ENCODE results near the gene DTYMK.
"Not testable (repeated sequence)": the region's sequence is repeated elsewhere in the genome, so short reads cannot be mapped to it uniquely, and the experiment has no call there.

The DTYMK gene

DNA sequence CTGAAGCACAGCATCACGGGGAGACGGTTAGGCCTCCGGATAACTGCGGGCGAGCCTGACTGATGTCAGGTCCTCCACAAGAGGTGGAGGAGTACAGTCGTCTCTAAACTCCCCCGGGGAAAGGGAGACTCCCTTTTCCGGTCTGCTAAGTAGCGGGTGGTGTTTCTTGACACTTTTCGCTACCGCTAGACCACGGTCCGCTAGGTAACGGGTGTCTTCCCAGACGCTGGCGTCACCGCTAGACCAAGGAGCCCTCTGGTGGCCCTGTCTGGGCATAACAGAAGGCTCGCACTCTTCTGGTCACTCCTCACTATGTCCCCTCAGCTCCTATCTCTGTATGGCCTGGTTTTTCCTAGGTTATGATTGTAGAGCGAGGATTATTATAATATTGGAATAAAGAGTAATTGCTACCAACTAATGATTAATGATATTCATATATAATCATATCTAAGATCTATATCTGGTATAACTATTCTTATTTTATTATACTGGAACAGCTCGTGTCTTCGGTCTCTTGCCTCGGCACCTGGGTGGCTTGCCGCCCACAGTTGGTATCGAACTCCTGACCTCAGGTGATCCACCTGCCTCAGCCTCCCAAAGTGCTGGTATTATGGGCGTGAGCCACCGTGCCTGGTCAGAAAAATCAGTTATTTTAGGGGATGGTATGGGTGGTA, 46.0 kb upstream of the DTYMK start:
- peak; percentile 50 for DNase-seq
- WGBS (ENCODE audit: extremely low coverage, insufficient coverage, low lambda C conversion rate), result no CpG with 5 or more reads among the region's 26 CpGs

DNA sequence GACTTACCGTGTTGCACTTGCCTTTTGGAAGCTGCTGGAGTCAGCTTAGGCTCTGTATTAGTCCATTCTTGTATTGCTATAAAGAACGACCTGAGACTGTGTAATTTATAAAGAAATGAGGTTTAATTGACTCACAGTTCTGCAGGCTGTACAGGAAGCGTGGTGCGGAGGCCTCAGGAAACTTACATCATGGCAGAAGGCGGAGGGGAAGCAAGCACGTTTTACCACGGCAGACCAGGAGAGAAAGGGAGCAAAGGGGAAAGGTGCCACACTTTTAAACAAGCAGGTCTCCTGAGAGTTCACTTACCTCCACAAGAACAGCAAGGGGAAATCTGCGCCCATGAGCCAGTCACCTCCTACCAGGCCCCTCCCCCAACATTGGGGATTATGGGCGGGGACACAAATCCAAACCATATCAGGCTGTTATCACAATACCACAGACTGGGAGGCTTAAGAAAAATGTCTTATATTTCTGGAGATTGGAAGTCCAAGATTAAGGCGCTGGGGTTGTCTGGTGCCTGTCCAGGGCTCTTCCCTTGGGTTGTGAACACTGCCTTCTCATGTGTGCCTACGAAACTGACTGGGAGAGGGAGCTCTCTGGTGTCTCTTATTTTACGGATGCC, 44.2 kb upstream of the DTYMK start:
- Histone ChIP-seq H3K18ac (ENCODE audit: low read length) (no peak overlapping the region), H3K4ac (ENCODE audit: low read depth, low read length) (no peak overlapping the region), H3K56ac (ENCODE audit: low read length) (no peak overlapping the region), H3K4me2 (ENCODE audit: low read length) (no peak overlapping the region), H4K8ac (ENCODE audit: low read depth, low read length) (no peak overlapping the region), H3K79me2 (ENCODE audit: control insufficient read depth, insufficient read depth, low read length) (no peaks in the 10 kb centered on the region), H3K79me1 (ENCODE audit: low read length) (no peaks in the 10 kb centered on the region), H3K27me3 (ENCODE audit: insufficient read depth, low read length, poor library complexity) (no peaks in the 10 kb centered on the region), H2AK5ac (ENCODE audit: low read length) (no peak overlapping the region), H3K27ac (ENCODE audit: low read depth, low read length) (no peak overlapping the region), H3K9ac (ENCODE audit: low read length) (no peak overlapping the region), H2BK5ac (ENCODE audit: low read length) (no peak overlapping the region), H2BK120ac (ENCODE audit: low read depth, low read length) (no peak overlapping the region), H3K23ac (ENCODE audit: low read length) (no peak overlapping the region), H3K4me3 (ENCODE audit: low read length) (no peak overlapping the region), H3K36me3 (ENCODE audit: control insufficient read depth, insufficient read depth, low read length) (no peaks in the 10 kb centered on the region), H3K4me1 (ENCODE audit: control insufficient read depth, low read depth, low read length) (no peaks in the 10 kb centered on the region), H4K5ac (ENCODE audit: low read length) (no peak overlapping the region), H2BK15ac (replicated peaks; ENCODE audit: low read depth) (no peak overlapping the region)
- no peak for DNase-seq
- no CpG with 5 or more reads among the region's 12 CpGs for WGBS (ENCODE audit: extremely low coverage, insufficient coverage, low lambda C conversion rate)

More for the DNA sequence above, 46.0 kb upstream of the DTYMK start:
- not testable (repeated sequence) for H2BK120ac ChIP-seq (ENCODE audit: low read depth, low read length); H3K23ac ChIP-seq (ENCODE audit: low read length); H3K4me3 ChIP-seq (ENCODE audit: low read length); H3K4me1 ChIP-seq (ENCODE audit: control insufficient read depth, low read depth, low read length); H3K36me3 ChIP-seq (ENCODE audit: control insufficient read depth, insufficient read depth, low read length); H3K4ac ChIP-seq (ENCODE audit: low read depth, low read length); H3K18ac ChIP-seq (ENCODE audit: low read length); H3K56ac ChIP-seq (ENCODE audit: low read length); H3K27ac ChIP-seq (ENCODE audit: low read depth, low read length); H3K79me1 ChIP-seq (ENCODE audit: low read length); H3K79me2 ChIP-seq (ENCODE audit: control insufficient read depth, insufficient read depth, low read length); H3K4me2 ChIP-seq (ENCODE audit: low read length); H2AK5ac ChIP-seq (ENCODE audit: low read length); H2BK15ac ChIP-seq (replicated peaks; ENCODE audit: low read depth); H4K8ac ChIP-seq (ENCODE audit: low read depth, low read length); H2BK5ac ChIP-seq (ENCODE audit: low read length); H3K9ac ChIP-seq (ENCODE audit: low read length); H4K5ac ChIP-seq (ENCODE audit: low read length); H3K27me3 ChIP-seq (ENCODE audit: insufficient read depth, low read length, poor library complexity)

DNA sequence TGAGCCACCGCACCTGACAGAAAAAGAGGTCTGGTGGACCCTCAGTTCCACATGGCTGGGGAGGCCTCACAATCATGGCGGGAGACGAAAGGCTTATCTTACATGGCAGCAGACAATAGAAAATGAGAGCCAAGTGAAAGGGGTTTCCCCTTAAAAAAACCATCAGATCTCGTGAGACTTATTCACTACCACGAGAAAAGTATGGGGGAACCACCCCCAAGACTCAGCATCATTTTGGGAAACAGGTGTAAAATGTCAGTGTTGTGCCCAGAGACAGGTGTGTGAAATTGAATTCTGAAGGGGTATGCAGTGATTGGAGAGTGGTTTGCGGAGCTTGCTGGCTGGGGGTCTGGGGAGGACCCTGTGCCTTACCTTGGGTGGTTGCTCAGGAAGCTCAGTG, 43.3 kb upstream of the DTYMK start:
- Histone ChIP-seq H2BK5ac (ENCODE audit: low read length) (no peak overlapping the region), H3K9ac (ENCODE audit: low read length) (no peak overlapping the region), H4K5ac (ENCODE audit: low read length) (no peak overlapping the region), H3K27ac (ENCODE audit: low read depth, low read length) (no peak overlapping the region), H3K18ac (ENCODE audit: low read length) (no peak overlapping the region), H3K4me3 (ENCODE audit: low read length) (no peak overlapping the region), H3K79me1 (ENCODE audit: low read length) (no peaks in the 10 kb centered on the region), H2AK5ac (ENCODE audit: low read length) (no peak overlapping the region), H3K4ac (ENCODE audit: low read depth, low read length) (no peak overlapping the region), H2BK120ac (ENCODE audit: low read depth, low read length) (no peak overlapping the region), H3K4me2 (ENCODE audit: low read length) (no peak overlapping the region), H4K8ac (ENCODE audit: low read depth, low read length) (no peak overlapping the region), H3K23ac (ENCODE audit: low read length) (no peak overlapping the region), H3K79me2 (ENCODE audit: control insufficient read depth, insufficient read depth, low read length) (no peaks in the 10 kb centered on the region), H2BK15ac (replicated peaks; ENCODE audit: low read depth) (no peak overlapping the region), H3K4me1 (ENCODE audit: control insufficient read depth, low read depth, low read length) (no peaks in the 10 kb centered on the region), H3K36me3 (ENCODE audit: control insufficient read depth, insufficient read depth, low read length) (no peaks in the 10 kb centered on the region), H3K27me3 (ENCODE audit: insufficient read depth, low read length, poor library complexity) (no peaks in the 10 kb centered on the region), H3K56ac (ENCODE audit: low read length) (no peak overlapping the region)
- no peak for DNase-seq
- no CpG with 5 or more reads among the region's 6 CpGs for WGBS (ENCODE audit: extremely low coverage, insufficient coverage, low lambda C conversion rate)

DNA sequence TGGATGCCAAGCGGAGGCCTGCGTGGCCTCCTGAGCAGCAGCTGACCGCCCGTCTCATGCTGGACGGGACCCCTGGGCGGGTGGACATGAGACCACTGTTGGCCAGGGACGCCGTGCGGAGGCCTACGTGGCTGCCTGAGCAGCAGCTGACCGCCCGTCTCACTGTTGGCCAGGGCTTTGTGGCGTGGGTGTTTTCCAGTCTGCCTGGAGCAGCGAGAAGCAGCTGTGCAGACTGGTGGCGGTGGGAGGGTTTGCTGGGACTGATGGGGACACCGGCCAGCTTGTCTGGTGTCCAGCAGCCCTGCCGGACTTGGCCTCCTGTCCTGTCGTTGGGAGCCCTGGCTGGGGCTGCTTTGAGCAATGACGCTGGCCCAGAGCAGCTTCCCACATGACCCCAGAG, 42.0 kb upstream of the DTYMK start:
- Histone ChIP-seq H3K36me3 (ENCODE audit: control insufficient read depth, insufficient read depth, low read length) (no peaks in the 10 kb centered on the region), H3K4ac (ENCODE audit: low read depth, low read length) (no peak overlapping the region), H3K27ac (ENCODE audit: low read depth, low read length) (no peak overlapping the region), H3K79me1 (ENCODE audit: low read length) (no peaks in the 10 kb centered on the region), H3K18ac (ENCODE audit: low read length) (no peak overlapping the region), H2AK5ac (ENCODE audit: low read length) (no peak overlapping the region), H2BK120ac (ENCODE audit: low read depth, low read length) (no peak overlapping the region), H3K79me2 (ENCODE audit: control insufficient read depth, insufficient read depth, low read length) (no peaks in the 10 kb centered on the region), H3K4me1 (ENCODE audit: control insufficient read depth, low read depth, low read length) (no peaks in the 10 kb centered on the region), H4K5ac (ENCODE audit: low read length) (no peak overlapping the region), H3K4me3 (ENCODE audit: low read length) (no peak overlapping the region), H3K27me3 (ENCODE audit: insufficient read depth, low read length, poor library complexity) (no peaks in the 10 kb centered on the region), H3K56ac (ENCODE audit: low read length) (no peak overlapping the region), H4K8ac (ENCODE audit: low read depth, low read length) (no peak overlapping the region), H2BK15ac (replicated peaks; ENCODE audit: low read depth) (no peak overlapping the region), H3K23ac (ENCODE audit: low read length) (no peak overlapping the region), H2BK5ac (ENCODE audit: low read length) (no peak overlapping the region), H3K9ac (ENCODE audit: low read length) (no peak overlapping the region), H3K4me2 (ENCODE audit: low read length) (no peak overlapping the region)
- no peak for DNase-seq
- no CpG with 5 or more reads among the region's 19 CpGs for WGBS (ENCODE audit: extremely low coverage, insufficient coverage, low lambda C conversion rate)

DNA sequence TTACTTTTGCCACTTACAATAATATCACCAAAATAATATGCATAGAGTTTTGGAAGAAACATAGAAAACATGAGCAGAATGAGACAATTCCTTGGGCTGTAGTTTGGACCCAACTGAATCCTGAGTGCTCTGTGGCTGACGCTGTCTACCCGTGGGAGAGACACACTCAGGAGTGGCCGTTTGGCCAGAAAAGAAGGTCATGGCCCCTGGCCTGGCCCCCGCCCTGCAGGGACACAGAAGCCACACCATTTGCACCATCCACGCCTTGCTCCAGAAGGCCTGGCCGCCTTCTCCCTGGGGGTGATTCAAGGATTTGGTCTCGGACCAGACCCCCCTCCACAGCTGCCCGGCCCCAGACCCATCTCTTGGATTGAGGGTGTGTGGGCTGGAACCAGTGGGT, 41.4 kb upstream of the DTYMK start:
- H3K9ac ChIP-seq (ENCODE audit: low read length), result no peak overlapping the region
- no peak overlapping the region for H4K8ac ChIP-seq (ENCODE audit: low read depth, low read length)

DNA sequence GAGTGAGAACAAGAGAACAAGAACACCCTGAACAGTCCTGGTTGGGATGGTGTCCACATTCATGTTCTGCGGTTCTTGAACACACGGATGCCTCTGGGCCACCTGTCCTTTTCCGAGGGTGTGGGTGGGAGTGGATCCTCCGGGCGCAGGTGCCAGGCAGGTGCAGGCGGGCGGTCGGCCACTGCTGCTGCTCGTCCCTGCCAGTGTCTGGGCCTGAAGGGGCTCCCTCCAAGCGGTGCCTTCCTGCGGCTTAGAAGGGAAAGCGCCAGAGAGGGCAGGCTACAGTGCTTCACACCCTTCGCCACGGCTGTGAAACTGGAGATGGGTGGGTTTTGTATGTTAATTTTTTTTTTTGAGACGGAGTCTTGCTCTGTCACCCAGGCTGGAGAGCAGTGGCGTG, 39.8 kb upstream of the DTYMK start:
- peak; percentile 31 for DNase-seq
- no peak overlapping the region for H2BK5ac ChIP-seq (ENCODE audit: low read length)
- no peak overlapping the region for H3K56ac ChIP-seq (ENCODE audit: low read length)
- H3K4me3 ChIP-seq (ENCODE audit: low read length), result no peak overlapping the region
- no peaks in the 10 kb centered on the region for H3K79me2 ChIP-seq (ENCODE audit: control insufficient read depth, insufficient read depth, low read length)
- no peak overlapping the region for H2BK15ac ChIP-seq (replicated peaks; ENCODE audit: low read depth)
- H3K27ac ChIP-seq (ENCODE audit: low read depth, low read length), result no peak overlapping the region
- H3K4me1 ChIP-seq (ENCODE audit: control insufficient read depth, low read depth, low read length), result no peaks in the 10 kb centered on the region
- H3K4me2 ChIP-seq (ENCODE audit: low read length), result no peak overlapping the region
- H3K9ac ChIP-seq (ENCODE audit: low read length), result no peak overlapping the region
- no peak overlapping the region for H4K8ac ChIP-seq (ENCODE audit: low read depth, low read length)
- H2BK120ac ChIP-seq (ENCODE audit: low read depth, low read length), result no peak overlapping the region
- no CpG with 5 or more reads among the region's 16 CpGs for WGBS (ENCODE audit: extremely low coverage, insufficient coverage, low lambda C conversion rate)
- no peak overlapping the region for H4K5ac ChIP-seq (ENCODE audit: low read length)
- H3K18ac ChIP-seq (ENCODE audit: low read length), result no peak overlapping the region
- H3K4ac ChIP-seq (ENCODE audit: low read depth, low read length), result no peak overlapping the region
- no peak overlapping the region for H2AK5ac ChIP-seq (ENCODE audit: low read length)
- no peaks in the 10 kb centered on the region for H3K27me3 ChIP-seq (ENCODE audit: insufficient read depth, low read length, poor library complexity)
- peaks cover 17% of the 10 kb centered on the region for H3K36me3 ChIP-seq (ENCODE audit: control insufficient read depth, insufficient read depth, low read length)
- H3K79me1 ChIP-seq (ENCODE audit: low read length), result no peaks in the 10 kb centered on the region
- no peak overlapping the region for H3K23ac ChIP-seq (ENCODE audit: low read length)

More for the DNA sequence above, 41.4 kb upstream of the DTYMK start:
- H4K5ac ChIP-seq (ENCODE audit: low read length), result no peak overlapping the region
- no peaks in the 10 kb centered on the region for H3K79me1 ChIP-seq (ENCODE audit: low read length)
- H3K4me1 ChIP-seq (ENCODE audit: control insufficient read depth, low read depth, low read length), result no peaks in the 10 kb centered on the region
- no peak overlapping the region for H3K27ac ChIP-seq (ENCODE audit: low read depth, low read length)
- H3K18ac ChIP-seq (ENCODE audit: low read length), result no peak overlapping the region
- no peaks in the 10 kb centered on the region for H3K79me2 ChIP-seq (ENCODE audit: control insufficient read depth, insufficient read depth, low read length)
- no peak overlapping the region for H2AK5ac ChIP-seq (ENCODE audit: low read length)
- H3K4me2 ChIP-seq (ENCODE audit: low read length), result no peak overlapping the region
- H2BK5ac ChIP-seq (ENCODE audit: low read length), result no peak overlapping the region
- no peak for DNase-seq
- peaks cover 5% of the 10 kb centered on the region for H3K36me3 ChIP-seq (ENCODE audit: control insufficient read depth, insufficient read depth, low read length)
- no peak overlapping the region for H2BK120ac ChIP-seq (ENCODE audit: low read depth, low read length)
- H2BK15ac ChIP-seq (replicated peaks; ENCODE audit: low read depth), result no peak overlapping the region
- no peak overlapping the region for H3K4me3 ChIP-seq (ENCODE audit: low read length)
- no CpG with 5 or more reads among the region's 8 CpGs for WGBS (ENCODE audit: extremely low coverage, insufficient coverage, low lambda C conversion rate)
- no peaks in the 10 kb centered on the region for H3K27me3 ChIP-seq (ENCODE audit: insufficient read depth, low read length, poor library complexity)
- H3K4ac ChIP-seq (ENCODE audit: low read depth, low read length), result no peak overlapping the region
- H3K56ac ChIP-seq (ENCODE audit: low read length), result no peak overlapping the region
- H3K23ac ChIP-seq (ENCODE audit: low read length), result no peak overlapping the region

All from mesendoderm (in vitro differentiated cells).